Stimulated activated CD8-positive, alpha-beta memory T cell treated with anti-CD3 and anti-CD28 coated beads, Interleukin-12 subunit alpha, Interleukin-12 subunit beta, amount 100 ng/mL, for 1 hour (primary cell): ENCODE measurements around the gene SLC22A3.
"Not testable (repeated sequence)": the region's sequence is repeated elsewhere in the genome, so short reads cannot be mapped to it uniquely, and the experiment has no call there.

ENCODE experiments used
- DNase-seq: peaks from one replicate; pipeline ENCODE4 v3.0.0-alpha.2; 2020; ENCODE audit warnings: low read depth

The SLC22A3 gene

GRCh38 chr6:160447350-160447749 lies 99.2 kb downstream of the SLC22A3 start:
- no peak for DNase-seq

- DNase-seq: not testable (repeated sequence)
Measured at GRCh38 chr6:160449787-160450186, 101.6 kb downstream of the SLC22A3 start.

- DNase-seq: no peak
Measured at GRCh38 chr6:160450849-160451248, 102.7 kb downstream of the SLC22A3 start.

- DNase-seq: no peak
Measured at GRCh38 chr6:160454303-160454702, 106.1 kb downstream of the SLC22A3 start.

GRCh38 chr6:160455081-160455480 lies 106.9 kb downstream of the SLC22A3 start:
- no peak for DNase-seq

GRCh38 chr6:160455541-160456213 lies 107.5 kb downstream of the SLC22A3 start:
- DNase-seq: peak; percentile 58

- DNase-seq: no peak
Measured at GRCh38 chr6:160456214-160456546, 108.0 kb downstream of the SLC22A3 start.

- no peak for DNase-seq
Measured at GRCh38 chr6:160457823-160458222, 109.6 kb downstream of the SLC22A3 start.

GRCh38 chr6:160461641-160462040 lies 113.5 kb downstream of the SLC22A3 start:
- DNase-seq: no peak

GRCh38 chr6:160462116-160462515 lies 113.9 kb downstream of the SLC22A3 start:
- no peak for DNase-seq

- peak; percentile 27 for DNase-seq
Measured at GRCh38 chr6:160462551-160463109, 114.5 kb downstream of the SLC22A3 start.

GRCh38 chr6:160464744-160465143 lies 116.6 kb downstream of the SLC22A3 start:
- no peak for DNase-seq

- DNase-seq: not testable (repeated sequence)
Measured at GRCh38 chr6:160467261-160467871, 119.2 kb downstream of the SLC22A3 start.

GRCh38 chr6:160469153-160469552 lies 121.0 kb downstream of the SLC22A3 start:
- no peak for DNase-seq

- DNase-seq: not testable (repeated sequence)
Measured at GRCh38 chr6:160476056-160476455, 127.9 kb downstream of the SLC22A3 start.

- not testable (repeated sequence) for DNase-seq
Measured at GRCh38 chr6:160477072-160477471, 128.9 kb downstream of the SLC22A3 start.

GRCh38 chr6:160477901-160478300 lies 129.7 kb downstream of the SLC22A3 start:
- no peak for DNase-seq

- no peak for DNase-seq
Measured at GRCh38 chr6:160487116-160487515, 138.9 kb downstream of the SLC22A3 start.

GRCh38 chr6:160489091-160489490 lies 140.9 kb downstream of the SLC22A3 start:
- no peak for DNase-seq

GRCh38 chr6:160494576-160494975 lies 146.4 kb downstream of the SLC22A3 start:
- DNase-seq: no peak

- no peak for DNase-seq
Measured at GRCh38 chr6:160500639-160501038, 152.5 kb downstream of the SLC22A3 start.
